GM13976 (cell line): ENCODE results near the gene SH3TC1.

ENCODE experiments used
- DNase-seq: peaks from one replicate; pipeline ENCODE4 v3.0.0; 2012; ENCODE audit warnings: low spot score
- CTCF ChIP-seq: IDR thresholded peaks from 2 replicates; pipeline ENCODE4 v1.5.1; 2012; ENCODE audit warnings: borderline replicate concordance, mild to moderate bottlenecking; ENCODE audit not compliant: insufficient read depth; ENCODE audit errors: extremely low read depth, missing control alignments, control extremely low read depth
- in situ Hi-C: fragments of 300-500 bp; cut with MboI; formaldehyde crosslinking; loops from one replicate; pipeline ENCODE4 v1.12.0; 2022; ENCODE audit warnings: low sequenced_read_pairs, mixed read lengths, inconsistent platforms; ENCODE audit not compliant: unreplicated experiment

The SH3TC1 gene

GRCh38 chr4:8289956-8290700, 91.0 kb downstream of the SH3TC1 start:
- in situ Hi-C loops, result no loop called here
- DNase-seq, result no peak
- TF ChIP-seq CTCF, result no peak

- no peak for TF ChIP-seq CTCF
- DNase-seq, result no peak
- in situ Hi-C loops, result no loop called here
Measured at GRCh38 chr4:8290701-8290970, 91.5 kb downstream of the SH3TC1 start.
